NCI-H774 (cell line): ENCODE results near the gene FAM110A.
"Not testable (repeated sequence)": the region's sequence is repeated elsewhere in the genome, so short reads cannot be mapped to it uniquely, and the experiment has no call there.

ENCODE experiments used
- DNase-seq: peaks from one replicate; lab custom pipeline; 2025; lab: John Stamatoyannopoulos, UW

FAM110A gene

DNA sequence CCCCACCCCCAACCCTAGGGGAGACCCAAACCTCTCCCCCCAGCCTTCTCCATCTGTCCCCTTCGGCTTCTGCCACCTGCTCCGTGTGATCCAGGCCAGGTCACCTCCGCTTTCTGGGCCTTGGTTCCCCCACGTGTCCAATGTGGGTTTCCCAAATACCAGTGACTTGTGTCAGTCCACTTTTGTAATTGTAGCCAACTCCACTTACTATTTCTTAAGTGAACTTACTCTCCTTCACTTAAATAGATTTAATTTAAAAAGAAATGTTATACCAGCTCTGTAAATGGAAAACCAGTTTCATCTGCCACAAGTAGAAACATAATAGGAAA lies 10.0 kb upstream of the FAM110A start:
- no peak for DNase-seq

DNA sequence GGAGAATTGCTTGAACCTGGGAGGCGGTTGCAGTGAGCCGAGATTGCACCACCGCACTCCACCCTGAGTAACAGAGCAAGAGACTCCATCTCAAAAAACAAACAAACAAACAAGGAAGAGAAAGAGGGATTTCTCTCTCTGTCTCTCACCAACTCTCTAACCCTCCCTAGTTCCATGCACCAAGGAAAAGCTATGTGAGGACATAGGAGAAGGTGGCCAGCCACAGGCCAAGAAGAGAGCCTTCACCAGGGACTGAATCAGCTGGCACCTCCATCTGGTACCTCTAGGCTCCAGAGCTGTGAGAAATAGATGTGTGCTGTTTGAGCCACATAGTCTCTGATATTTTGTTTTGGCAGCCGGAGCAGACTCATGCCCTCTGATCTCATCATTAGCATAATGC lies 9.0 kb upstream of the FAM110A start:
- no peak for DNase-seq

DNA sequence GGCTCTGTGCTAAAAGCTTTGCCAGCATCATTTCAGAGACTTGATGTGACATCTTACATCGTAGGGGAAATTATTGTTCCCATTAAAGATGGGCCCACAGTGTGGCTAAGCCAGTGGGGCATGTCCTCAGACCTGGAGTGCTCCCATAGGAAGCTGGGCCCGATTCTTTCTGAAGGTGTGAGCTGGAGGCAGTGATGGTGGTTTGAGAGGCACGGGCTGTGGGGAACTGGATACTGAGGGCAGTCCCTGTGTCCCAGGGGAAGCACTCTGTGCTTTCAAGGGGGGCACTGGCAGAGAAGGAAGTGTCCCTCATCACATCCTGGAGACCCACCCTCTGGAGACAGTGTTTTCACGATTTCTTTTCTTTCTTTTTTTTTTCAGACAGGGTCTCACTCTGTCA lies 8.6 kb upstream of the FAM110A start:
- DNase-seq = no peak

DNA sequence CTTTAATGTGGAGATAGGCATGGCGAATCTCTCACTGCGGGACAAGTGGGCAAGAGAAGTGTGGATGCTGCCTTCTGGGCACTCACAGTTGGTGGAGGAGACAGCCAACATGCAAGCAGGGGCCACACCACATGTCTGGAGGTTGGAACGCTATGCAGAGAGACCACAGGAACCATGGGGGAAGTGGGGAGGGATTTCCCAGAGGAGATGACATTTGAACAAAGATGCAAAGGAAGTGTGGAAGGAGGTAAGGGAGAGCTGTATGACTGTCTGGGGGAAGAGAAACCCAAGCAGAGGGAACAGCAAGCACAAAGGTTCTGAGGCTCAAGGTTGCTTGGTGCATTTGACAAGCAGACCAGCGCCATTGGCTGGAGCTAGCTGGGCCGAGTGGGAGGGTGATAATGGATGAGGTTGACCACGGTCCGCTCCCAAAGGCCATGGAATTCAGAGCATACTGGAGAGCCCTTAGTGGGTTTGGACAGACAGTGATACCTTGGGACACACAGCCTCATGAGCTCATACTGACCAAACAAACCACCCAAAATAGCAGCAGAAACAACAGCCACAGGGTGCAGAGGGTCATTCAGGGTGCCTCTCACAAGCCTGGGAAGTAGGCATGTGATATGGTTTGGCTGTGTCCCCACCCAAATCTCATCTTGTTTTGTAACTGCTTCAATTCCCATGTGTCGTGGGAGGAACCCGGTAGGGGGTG lies 7.6 kb upstream of the FAM110A start:
- no peak for DNase-seq

DNA sequence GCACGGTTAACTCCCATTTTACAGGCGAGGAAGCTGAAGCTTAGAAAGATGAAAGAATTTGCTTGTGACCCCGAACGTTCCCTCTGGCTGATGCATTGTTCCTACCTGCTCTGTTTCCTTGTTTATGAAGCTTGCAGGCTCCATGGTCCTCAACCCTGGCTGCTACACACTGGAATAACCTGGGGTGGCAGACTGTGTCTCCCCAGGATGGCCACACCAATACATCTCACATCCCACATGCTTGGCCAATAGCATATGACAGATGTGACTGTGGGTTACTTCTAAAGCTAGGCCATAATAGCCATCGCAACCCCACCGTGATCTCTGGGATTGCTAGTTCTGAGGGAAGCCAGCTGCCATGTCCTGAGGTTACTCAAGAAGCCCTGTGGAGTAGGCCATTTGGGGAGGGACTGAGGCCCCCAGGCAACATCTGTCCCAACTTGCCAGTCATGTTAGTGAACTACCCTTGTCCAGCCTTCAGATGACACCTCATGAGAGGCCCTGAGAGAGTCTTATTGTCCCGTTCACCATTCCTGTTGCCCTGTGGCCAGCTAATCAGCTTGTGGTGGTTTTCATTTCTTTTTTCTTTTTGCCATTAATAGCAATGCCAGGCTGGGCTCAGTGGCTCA lies 6.7 kb upstream of the FAM110A start:
- DNase-seq = no peak

DNA sequence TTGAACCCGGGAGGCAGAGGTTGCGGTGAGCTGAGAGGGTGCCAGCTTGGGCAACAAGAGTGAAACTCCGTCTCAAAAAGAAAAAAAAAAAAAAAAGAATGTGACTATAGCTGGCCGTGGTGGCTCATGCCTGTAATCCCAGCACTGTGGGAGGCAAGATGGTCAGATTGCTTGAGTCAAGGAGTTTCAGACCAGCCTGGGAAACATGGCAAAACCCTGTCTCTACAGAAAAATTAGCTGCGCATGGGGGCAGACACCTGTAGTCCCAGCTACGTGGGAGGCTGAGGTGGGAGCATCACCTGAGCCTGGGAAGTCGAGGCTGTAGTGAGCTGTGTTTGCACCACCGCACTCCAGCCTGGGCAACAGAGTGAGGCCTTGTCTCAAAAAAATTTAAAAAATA lies 5.5 kb upstream of the FAM110A start:
- DNase-seq = not testable (repeated sequence)

DNA sequence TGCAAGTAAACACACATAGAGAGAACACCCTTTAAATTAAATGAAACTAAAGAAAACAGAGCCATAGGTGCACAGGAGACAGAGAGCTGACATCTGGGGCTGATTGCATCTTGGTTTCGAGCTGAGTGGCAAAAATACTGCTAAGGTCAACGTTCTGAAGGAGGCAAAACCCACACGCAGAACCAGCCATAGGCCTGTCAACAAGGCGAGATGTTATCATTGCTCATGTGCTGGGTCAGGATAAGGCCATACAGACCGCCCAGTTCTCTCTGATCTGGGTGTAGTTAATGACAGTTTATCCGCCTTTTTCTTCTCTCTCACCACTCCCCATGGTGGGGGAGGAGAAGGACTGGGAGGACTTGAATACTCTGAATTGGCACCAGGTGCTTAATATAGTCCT lies 4.5 kb upstream of the FAM110A start:
- DNase-seq = no peak

DNA sequence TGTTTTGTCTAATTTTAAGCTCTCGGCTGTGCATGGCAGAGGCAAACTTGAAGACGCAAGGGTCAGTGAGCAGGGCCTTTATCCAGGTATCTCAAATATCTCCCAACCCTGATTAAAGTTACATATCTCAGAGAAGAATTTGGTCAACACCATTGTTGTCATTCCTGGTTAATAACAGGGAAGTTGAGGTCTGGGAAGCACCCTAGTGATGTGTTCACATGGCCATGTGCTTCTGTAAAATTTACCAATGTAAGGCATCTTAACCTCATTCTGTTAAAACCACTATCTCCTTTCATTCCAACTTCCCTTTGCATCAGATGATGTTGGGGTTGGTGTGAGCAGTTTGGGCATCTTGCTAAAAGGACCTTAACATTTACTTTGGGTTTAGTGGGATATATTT lies 4.0 kb upstream of the FAM110A start:
- no peak for DNase-seq

DNA sequence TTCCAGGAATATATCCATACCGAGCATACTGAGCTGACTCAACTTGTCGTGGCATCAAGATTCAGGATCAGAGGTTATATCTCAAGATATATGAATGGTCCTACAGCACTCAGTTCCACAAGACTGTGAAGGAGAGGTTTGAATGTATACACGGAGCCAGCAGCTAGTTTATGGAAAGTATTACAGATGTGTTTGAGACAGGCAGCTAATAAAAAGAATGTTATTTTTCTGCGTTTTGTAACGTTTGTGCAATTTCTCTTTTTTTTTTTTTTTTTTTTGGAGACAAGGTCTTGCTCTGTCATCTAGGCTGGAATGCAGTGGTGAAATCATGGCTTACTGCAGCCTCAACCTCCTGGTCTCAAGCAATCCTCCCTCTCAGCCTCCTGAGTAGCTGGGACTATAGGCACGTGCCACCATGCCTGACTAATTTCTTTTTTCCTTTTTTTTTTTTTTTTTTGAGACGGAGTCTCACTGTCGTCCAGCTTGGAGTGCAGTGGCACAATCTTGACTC lies 3.4 kb upstream of the FAM110A start:
- no peak for DNase-seq

DNA sequence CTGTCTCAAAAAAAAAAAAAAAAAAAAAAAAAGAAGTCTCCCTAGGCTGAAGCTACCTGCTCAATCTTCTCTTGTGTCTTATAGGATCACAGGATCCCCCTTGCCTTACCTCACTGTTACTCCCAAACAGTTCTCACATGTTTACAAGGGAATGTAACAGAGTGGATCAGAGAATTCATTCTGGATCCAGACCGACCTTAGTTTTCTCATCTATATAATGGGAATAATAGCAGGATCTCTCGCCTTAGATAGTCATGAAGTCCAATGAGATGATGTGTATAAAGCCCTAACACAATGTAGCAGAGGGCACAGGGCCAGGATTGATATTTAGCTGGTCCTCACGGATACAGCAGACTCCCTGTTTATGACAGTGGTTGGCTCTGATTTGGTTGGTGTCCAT lies 2.3 kb upstream of the FAM110A start:
- DNase-seq = no peak

DNA sequence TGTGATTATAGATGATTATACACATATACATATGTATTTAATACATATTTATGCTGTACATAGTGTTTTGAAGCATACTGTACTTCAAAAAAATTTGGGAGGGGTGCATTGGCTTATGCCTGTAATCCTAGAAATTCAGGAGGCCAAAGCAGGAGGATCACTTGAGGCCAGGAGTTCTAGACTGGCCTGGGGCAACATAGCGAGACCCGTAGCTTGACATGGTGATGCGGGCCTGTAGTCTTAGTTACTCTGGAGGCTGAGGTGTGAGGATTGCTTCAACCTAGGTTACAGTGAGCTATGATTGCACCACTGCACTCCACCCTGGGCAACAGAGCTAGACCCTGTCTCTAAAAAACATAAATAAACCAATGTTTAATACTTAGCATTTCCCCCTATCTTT lies 1.6 kb upstream of the FAM110A start:
- DNase-seq = no peak

DNA sequence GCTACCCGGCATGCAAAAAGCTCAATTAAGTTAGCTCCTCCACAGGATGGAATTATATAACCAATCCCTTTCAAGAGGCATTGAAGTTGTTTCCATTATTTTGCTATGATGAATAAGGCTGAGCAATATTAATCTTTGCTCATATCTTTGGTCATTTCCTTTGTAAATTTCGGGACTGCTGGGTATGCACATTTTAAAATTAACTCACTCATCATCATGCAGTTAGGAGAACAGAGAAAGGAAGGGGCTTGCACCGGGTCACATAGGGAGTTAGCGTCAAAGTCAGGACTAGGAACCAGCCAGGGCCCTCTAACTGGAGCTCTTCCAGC lies 430 bp upstream of the FAM110A start:
- no peak for DNase-seq

DNA sequence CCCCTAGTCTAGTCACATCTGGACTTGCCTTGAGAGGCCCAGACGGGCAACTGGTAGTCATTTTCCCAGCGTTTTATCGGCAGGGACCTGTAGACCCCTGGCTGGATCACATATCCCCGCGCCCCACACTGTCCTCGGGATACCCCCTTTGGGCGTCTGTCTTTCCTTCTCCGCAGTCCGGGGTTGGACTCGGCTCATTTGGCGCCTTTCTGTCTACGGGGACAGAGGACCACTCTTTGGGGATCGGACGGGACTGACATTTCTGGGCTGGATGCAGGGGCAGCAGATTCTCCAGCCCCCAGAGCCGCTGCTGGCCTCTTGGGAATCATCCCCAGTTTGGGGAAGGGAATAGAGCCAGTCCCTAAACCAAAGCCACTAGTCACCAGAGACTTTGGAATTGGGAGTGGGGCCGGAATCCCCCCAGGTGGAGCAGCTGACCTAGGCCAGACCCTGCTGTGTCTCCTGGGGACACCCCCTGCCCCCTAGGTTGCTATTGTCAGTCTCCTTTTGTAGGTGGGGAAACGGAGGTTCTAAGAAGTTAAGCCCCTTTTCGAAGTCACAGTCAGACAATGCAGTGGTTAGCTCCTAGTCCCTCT lies 734 bp downstream of the FAM110A start:
- DNase-seq = no peak

DNA sequence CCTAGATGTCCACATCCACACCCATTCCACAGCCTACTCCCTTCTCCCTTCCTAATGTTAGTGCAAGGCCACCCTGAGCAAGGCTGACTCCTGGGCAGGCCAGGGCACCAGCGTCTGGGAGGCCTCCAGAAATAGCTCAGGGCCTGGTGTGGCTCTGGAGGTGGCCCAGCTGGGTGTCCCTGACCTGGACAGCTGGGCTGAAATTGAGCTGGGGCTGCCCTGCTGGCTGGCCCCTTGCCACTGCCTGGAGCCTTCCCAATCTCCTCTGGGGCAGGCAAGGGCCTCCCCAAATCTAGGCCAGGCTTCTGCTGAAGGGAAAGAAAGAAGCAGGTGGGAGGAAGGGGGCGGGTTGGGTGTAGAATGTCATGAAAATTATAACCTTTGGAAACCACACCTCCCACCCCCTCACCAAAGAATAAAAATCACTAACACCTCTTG lies 2.1 kb downstream of the FAM110A start:
- no peak for DNase-seq

DNA sequence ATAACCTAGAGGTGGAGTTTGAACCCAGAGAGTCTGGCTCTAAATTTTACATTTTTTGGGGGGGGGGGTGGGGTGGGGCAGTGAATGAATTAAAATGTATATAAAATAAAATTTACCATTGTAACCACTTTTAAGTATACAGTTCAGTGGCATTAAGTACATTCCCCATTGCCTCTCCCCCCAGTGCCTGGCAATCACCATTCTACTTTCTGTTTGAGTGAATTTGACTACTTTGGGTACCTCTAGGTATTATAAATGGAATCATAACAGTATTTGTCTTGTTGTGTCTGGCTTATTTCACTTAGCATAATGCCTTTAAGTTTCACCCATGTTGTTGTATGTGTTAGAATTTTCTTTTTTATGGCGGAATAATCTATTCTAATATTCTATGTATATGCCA lies 2.7 kb downstream of the FAM110A start:
- no peak for DNase-seq

DNA sequence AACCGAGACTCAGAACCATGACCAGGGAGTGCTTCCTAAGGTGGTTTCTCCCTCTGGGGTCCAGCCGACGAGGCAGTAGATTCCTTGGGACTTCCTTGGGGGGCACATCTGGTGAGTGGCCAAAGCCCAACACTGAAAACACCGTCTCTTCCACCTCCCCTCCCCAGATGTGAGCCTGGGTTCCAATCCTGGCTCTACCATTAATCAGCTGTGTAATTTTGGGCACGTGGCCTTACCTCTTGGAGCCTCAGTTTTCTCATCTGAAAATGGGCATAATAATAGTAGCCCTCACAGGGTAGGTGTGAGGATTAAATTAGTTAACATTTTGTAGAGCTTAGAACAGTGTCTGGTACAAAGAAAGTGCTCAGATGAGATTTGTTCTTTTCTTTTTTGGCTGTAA lies 5.5 kb downstream of the FAM110A start:
- DNase-seq = no peak

DNA sequence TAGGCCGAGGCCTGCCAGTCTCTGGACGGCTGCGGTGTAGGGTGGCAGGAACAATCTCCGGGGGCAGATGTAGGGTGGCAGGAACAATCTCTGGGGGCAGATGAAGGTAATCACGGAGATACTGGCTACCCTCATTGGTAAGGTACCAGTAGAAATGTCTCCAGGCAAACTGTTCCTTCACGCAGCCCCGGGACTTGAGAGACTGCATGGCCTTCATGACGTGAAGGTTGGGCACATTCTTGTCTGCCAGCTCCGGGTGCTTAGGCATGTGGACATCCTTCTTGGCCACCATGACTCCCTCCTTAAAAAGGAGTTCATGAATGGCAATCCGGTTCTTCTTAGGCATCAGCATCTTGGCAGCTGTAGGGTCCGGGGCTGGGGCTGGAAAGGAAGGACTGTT lies 6.1 kb downstream of the FAM110A start:
- no peak for DNase-seq

DNA sequence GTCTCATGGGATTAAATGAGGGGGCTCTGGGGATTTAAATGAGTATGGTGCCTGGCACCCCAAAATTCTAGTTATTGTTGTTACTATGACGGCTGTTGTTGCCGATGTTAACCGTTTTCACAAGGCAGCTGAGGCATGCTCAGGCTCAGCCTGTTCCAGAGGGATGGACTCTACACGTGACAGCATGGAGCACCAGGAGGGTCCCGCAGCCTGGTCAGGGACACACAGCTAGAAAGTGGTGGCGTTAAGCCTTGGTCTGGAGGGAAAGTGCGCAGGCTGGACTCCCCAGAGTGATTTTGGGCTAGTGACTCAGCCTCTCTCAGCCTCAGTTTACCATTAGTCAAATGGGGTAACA lies 7.0 kb downstream of the FAM110A start:
- DNase-seq = no peak

DNA sequence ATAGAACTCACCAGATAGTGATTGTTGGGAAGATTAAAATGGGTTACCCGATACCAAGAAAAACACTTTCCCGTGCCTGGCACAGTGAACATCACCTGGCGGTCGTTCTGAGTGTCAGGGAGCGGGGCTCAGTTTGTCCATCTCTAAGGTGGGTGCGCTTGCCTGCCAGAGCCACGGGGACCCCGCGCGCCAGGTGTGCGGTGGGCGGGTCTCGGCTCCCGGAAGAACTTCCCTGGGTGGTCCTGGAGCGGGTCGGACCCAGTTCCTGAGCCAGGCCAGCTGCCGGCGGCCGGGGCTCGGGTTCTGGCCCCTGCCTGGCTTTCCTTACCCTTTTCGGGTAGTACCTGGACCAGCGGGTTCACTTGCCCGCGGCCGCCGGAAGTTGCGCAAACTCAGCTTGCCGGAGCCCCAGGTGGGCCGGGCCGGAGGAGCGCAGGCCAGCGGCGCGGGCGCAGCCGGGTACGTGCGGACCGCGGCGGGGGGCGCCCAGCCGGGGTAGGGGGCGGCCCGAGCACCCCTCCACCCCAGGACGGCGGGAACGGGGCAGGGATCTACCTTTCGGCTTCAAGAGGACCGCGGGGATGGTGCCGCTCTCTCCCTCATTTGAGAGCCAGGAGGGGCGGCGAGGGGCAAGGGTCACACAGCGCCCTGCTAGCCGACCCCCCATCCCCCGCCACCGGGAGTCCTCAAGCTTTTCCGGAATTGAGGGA lies 7.5 kb downstream of the FAM110A start:
- DNase-seq = no peak

DNA sequence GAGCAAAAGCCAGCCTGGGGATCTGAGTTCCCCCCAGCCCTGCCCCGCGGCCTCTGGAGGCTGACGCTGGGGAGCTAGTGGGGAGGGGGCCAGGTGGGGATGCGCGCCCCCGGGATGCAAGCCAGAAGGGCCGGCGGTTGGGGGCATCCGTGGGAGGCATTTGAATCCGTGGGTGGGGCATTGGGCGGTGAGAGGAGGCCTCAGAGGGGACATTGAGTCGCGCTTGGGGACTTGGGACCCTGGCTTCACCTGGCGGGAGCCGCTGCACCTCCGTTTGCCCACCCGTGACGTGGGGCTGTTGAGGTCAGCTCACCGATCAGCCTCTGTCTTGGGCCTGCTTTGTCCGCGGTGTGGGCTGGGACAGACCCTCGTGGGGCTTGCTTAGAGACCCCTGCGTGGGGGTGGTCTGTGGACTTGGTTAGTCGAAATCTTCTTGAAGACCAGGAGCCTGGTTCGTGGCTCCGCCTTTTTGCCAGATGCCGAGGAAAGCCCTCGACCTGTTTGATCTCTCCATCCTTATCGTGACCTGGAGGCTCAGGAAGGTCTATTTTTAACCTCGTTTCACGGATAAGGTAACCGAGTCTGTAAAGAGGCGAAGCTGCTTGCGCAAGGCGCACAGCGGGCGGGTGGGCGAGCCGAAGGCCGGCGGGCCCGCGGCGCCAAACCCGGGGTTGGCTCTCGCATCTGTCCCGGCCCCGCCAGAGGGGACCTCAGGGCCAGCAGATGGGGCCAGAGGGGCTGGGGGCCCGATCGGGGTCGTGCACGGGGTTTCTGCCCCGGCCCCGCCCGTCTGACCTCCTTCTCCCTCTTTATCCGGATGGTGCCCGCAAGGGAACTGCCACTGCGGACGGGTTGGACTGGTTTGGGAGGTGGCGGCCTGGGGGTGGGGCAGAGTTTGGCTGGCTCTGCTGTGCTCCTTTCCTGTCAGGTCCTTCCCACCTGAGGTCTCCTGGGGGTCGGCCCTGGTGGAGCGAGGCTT lies 8.3 kb downstream of the FAM110A start:
- DNase-seq = no peak

DNA sequence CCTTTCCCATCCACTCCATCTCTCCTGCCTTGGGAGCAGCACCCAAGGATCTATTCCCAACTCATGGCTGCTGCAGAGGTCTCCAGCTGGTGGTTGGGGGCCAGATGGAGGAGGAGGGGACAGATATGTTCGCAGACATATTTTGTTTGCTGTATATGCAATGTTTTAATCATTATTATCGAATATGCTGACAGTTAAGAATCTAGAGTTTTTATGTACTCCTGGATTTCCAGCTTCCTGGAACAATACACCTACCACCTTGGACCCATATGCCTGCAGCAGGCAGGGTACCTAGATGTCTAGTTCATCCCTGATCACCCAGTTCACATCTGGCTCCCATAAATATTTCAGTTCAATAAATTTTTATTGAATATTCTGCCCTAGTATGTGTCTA lies 9.0 kb downstream of the FAM110A start:
- DNase-seq = no peak

DNA sequence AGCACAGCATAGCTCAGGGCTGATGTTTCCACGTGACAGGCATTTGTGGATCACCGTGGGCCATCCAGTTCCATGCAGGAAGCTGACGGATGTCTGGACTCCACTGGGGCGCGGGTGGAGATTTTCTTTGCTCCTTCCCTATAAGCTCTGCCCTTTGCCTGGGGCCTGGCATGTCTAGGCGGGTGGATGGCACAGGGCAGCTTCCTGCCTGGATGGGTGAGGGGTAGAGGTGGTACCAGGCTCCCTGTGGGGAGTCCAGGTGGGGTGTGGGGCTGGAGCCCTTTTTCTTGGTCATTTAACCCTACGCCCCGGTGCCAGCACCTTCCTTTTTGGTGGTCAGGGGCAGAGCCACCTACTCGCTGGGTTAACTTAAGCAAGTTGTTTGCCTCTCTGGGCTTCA lies 10.4 kb downstream of the FAM110A start:
- DNase-seq = no peak
